AG09309 (cell line): ENCODE measurements around the gene DNM3.

ENCODE experiments used
- DNase-seq: peaks from one replicate; pipeline ENCODE4 v3.0.0-alpha.2; 2010; ENCODE audit warnings: low read depth
- H3K4me3 ChIP-seq: 2 replicates; pipeline ENCODE4 v1.5.1; 2011; ENCODE audit warnings: mild to moderate bottlenecking, low read depth, low read length, moderate library complexity; ENCODE audit not compliant: control insufficient read depth
- TF ChIP-seq, protein P1 (sequence below): IDR thresholded peaks from 2 replicates; pipeline ENCODE4 v1.5.1; 2011; ENCODE audit warnings: mild to moderate bottlenecking, low read depth, low read length, inconsistent platforms; ENCODE audit not compliant: insufficient read depth, control insufficient read depth; ENCODE audit errors: missing control alignments

DNM3 gene

DNA sequence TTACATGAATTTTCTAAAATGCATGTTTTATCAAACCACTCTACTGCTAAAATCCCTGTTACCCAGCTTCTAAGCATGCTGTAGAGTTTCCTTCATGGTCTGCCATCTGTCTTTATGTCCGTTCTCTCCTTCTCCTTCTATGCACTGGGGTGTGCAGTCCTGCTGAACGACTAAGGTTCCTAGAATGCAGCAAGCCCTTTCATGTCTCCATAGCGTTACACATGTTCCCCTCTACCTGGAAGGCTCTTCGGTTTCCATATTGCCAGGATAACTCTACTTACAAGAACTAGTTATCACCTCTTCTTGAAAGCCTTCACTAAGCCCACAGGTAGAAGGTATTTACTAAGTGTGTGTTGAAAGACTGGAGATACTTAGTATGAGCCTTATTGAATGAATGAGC, 22.2 kb downstream of the DNM3 start:
- TF ChIP-seq, protein P1, sequence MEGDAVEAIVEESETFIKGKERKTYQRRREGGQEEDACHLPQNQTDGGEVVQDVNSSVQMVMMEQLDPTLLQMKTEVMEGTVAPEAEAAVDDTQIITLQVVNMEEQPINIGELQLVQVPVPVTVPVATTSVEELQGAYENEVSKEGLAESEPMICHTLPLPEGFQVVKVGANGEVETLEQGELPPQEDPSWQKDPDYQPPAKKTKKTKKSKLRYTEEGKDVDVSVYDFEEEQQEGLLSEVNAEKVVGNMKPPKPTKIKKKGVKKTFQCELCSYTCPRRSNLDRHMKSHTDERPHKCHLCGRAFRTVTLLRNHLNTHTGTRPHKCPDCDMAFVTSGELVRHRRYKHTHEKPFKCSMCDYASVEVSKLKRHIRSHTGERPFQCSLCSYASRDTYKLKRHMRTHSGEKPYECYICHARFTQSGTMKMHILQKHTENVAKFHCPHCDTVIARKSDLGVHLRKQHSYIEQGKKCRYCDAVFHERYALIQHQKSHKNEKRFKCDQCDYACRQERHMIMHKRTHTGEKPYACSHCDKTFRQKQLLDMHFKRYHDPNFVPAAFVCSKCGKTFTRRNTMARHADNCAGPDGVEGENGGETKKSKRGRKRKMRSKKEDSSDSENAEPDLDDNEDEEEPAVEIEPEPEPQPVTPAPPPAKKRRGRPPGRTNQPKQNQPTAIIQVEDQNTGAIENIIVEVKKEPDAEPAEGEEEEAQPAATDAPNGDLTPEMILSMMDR, result no peak
- no peak for DNase-seq

DNA sequence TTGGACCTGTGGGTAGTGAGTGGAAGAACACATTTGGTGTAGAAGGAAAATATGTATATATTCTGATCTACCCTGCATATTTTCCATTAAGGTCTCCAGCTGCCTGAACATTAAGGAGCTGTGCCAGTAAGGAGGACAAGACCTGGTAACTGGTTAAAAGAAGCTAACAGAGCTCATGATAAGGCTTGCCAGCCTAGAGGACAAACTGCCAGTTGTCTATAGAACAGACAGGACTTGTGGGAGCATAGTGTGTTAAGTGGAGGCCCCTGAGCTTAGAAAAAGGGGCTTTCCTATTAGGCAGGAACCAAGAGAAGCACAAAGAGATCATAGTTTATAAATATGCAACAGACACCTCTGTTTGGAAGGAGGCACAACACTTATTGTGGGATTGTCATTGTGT, 23.0 kb downstream of the DNM3 start:
- no peak overlapping the region for H3K4me3 ChIP-seq
- TF ChIP-seq, protein P1, result no peak
- no peak for DNase-seq

More for the DNA sequence above, 22.2 kb downstream of the DNM3 start:
- no peak overlapping the region for H3K4me3 ChIP-seq

DNA sequence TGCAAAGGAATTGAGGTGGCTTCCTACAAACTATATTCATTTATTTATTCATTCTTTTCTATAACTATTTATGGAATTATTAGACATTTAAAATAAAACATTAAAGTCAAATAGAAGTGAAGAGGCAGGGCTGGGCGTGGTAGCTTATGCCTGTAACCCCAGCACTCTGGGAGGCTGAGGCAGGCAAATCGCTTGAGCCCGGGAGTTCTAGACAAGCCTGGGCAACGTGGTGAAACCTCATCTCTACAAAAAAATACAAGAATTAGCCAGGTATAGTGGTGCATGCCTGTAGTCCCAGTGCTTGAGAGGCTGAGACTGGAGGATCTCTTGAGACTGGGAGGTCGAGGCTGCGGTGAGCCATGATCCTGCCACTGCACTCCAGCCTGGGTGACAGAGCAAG, 23.8 kb downstream of the DNM3 start:
- H3K4me3 ChIP-seq, result no peak overlapping the region
- TF ChIP-seq, protein P1, result no peak
- no peak for DNase-seq

DNA sequence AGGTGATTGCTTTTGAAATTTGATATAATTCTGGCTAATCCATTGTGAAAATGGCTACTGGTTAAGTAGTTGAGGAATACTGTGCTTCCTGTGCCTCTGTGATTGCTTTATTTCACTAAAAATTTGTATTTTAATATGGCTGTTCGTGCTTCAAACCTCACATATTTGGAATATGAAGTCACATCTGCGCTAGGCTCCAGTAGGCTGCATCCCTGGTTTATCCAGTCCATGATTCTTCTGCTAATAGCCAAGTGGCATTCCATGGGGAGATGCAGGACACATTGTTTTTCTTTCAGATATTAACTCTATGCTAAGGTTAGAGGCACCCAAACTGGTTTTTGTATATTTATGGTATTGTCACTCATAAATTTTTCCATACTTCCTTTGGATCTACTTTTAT, 25.9 kb downstream of the DNM3 start:
- no peak for DNase-seq
- H3K4me3 ChIP-seq, result no peak overlapping the region
- TF ChIP-seq, protein P1, result no peak

DNA sequence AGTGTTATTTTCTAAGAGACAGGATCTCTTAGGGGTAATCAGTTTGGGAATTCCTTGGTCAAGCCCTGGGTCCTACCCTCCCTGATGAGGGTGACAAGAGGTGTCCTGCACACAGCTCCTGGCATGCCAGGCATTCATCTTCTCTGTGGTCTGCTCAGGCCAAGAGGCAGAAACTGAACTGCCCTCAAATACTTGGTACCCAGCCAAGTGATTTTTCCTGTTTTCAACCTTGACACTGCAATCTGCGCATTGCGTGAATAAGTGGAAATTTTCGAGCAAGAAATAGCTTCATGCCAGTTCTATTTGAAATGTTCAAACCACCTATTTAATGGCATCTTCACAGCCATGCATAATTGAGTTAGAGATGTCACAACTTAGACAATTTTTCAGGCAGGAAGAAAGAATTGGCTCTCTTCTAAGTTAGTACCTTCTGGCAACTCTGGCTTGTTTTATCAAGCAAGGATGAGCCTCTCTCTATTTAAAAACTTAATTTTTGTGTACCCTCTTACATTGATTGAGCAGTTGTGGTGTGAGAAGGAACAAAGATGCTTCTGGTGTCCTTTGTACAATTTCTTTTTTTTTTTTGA, 27.0 kb downstream of the DNM3 start:
- DNase-seq, result no peak
- H3K4me3 ChIP-seq, result no peak overlapping the region
- TF ChIP-seq, protein P1, result no peak

DNA sequence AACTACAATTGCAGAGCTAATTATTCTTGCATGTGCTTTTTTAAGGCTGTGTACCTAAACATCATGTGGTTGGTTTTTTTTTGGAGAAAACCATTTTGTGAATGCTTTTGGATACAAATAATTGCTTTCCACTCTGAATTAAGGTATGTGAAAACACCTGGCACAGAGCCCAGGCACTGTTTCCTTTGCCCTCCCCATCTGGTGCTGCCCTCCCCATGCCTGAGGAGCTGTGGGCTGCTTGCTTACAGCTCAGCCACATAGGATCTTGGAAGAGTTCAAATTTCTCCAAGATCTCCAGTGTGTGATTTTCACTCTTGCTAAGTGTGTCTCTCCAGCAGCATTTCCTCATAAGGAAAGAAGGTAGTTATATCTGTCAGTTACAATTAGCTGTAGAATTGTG, 27.8 kb downstream of the DNM3 start:
- no peak for DNase-seq
- no peak overlapping the region for H3K4me3 ChIP-seq
- TF ChIP-seq, protein P1, result no peak

DNA sequence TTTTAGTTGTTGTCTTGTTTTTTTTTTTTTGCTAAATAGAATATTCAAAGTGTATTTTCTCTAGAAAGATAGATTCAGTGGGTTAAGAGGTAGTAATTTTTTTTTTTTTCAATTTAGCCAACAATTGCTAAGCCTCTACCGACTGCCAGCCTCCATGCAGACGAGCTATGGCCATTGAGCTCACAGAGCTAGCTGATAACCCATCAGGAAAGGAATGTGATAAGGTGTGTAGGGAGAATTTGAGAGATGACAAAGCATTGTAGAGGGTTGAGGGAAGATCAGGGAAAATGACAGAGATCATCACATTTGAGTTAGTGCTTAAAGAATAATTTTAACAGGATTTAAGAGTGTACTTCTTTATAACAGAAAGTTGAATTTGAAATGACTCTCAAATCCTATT, 30.6 kb downstream of the DNM3 start:
- TF ChIP-seq, protein P1, result no peak
- DNase-seq, result no peak
- no peak overlapping the region for H3K4me3 ChIP-seq
